Activated CD8-positive, alpha-beta memory T cell treated with anti-CD3 and anti-CD28 coated beads, Interleukin-2, amount 50 U/mL, for 4 hours (primary cell): Measurements from ENCODE around the gene CKS1B.

Experiments used
- DNase-seq: peaks from one replicate; pipeline ENCODE4 v3.0.0-alpha.2; 2020

Gene CKS1B

GRCh38 chr1:155016231-155016831, 41.9 kb downstream of the CKS1B start:
- no peak for DNase-seq

- peak; percentile 92 for DNase-seq
Measured at GRCh38 chr1:155017041-155017945, 42.8 kb downstream of the CKS1B start.

- DNase-seq = no peak
Measured at GRCh38 chr1:155017946-155018316, 43.5 kb downstream of the CKS1B start.

GRCh38 chr1:155018617-155019348, 44.3 kb downstream of the CKS1B start:
- no peak for DNase-seq

GRCh38 chr1:155019377-155020245, 45.1 kb downstream of the CKS1B start:
- no peak for DNase-seq

GRCh38 chr1:155022136-155022926, 47.9 kb downstream of the CKS1B start:
- no peak for DNase-seq

- no peak for DNase-seq
Measured at GRCh38 chr1:155022927-155023236, 48.4 kb downstream of the CKS1B start.

GRCh38 chr1:155023627-155024026, 49.1 kb downstream of the CKS1B start:
- DNase-seq = no peak

- DNase-seq = no peak
Measured at GRCh38 chr1:155024315-155024714, 49.8 kb downstream of the CKS1B start.

- no peak for DNase-seq
Measured at GRCh38 chr1:155026154-155026553, 51.7 kb downstream of the CKS1B start.

- DNase-seq = no peak
Measured at GRCh38 chr1:155026588-155026987, 52.1 kb downstream of the CKS1B start.
